Neural progenitor cell (in vitro differentiated cells): ENCODE measurements around the gene BCAM.

Source experiments
- EZH2phosphoT487 ChIP-seq: fragments of 200-600 bp; sonication (generic); IDR thresholded peaks from 2 replicates; pipeline ENCODE4 v1.6.1; 2017; ENCODE audit warnings: antibody characterized with exemption
- TF ChIP-seq, protein P1 (sequence below): fragments of 200-600 bp; sonication (generic); IDR thresholded peaks from 2 replicates; pipeline ENCODE4 v1.5.1; 2017; ENCODE audit warnings: antibody characterized with exemption, mild to moderate bottlenecking

DNA sequence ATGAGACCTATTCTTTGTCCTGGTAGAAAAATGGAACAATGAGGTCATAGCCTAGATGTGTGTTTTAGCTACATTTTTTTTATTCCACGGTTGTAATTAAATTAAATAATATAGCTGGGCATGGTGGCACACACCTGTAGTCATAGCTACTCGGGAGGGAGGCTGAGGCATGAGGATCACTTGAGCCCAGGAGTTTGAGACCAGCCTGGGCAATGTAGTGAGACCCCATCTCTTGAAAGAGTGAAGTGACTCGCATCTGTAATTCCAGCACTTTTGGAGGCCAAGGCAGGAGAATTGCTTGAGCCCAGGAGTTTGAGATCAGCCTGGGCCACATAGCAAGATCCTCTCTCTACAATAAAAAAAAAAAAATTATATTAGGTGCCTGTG, 43.0 kb upstream of the BCAM start:
- TF ChIP-seq, protein P1, sequence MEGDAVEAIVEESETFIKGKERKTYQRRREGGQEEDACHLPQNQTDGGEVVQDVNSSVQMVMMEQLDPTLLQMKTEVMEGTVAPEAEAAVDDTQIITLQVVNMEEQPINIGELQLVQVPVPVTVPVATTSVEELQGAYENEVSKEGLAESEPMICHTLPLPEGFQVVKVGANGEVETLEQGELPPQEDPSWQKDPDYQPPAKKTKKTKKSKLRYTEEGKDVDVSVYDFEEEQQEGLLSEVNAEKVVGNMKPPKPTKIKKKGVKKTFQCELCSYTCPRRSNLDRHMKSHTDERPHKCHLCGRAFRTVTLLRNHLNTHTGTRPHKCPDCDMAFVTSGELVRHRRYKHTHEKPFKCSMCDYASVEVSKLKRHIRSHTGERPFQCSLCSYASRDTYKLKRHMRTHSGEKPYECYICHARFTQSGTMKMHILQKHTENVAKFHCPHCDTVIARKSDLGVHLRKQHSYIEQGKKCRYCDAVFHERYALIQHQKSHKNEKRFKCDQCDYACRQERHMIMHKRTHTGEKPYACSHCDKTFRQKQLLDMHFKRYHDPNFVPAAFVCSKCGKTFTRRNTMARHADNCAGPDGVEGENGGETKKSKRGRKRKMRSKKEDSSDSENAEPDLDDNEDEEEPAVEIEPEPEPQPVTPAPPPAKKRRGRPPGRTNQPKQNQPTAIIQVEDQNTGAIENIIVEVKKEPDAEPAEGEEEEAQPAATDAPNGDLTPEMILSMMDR: no peak
- no peak for TF ChIP-seq EZH2phosphoT487
